SK-N-SH treated with all-trans-retinoic acid at 6 μM for 48 hours (cell line): Measurements from ENCODE around the gene FBXL17.

Experiments used
- ATAC-seq: fragments of 200-7000 bp; cut with Tn5 transposase; 3 replicates; pipeline ENCODE4 v1.9.1; 2020; ENCODE audit warnings: mild to moderate bottlenecking, moderate library complexity
- ARNTL ChIP-seq: fragments of 450-650 bp; formaldehyde crosslinking; IDR thresholded peaks from 2 replicates; pipeline ENCODE4 v1.5.0; 2020; ENCODE audit warnings: low read depth, mild to moderate bottlenecking, moderate library complexity, borderline replicate concordance
- CREB5 ChIP-seq: fragments of 250-450 bp; sonication (Bioruptor Pico); IDR thresholded peaks from 2 replicates; pipeline ENCODE4 v1.5.1; 2020; ENCODE audit warnings: low read depth, mild to moderate bottlenecking, moderate library complexity
- CSDC2 ChIP-seq: fragments of 250-450 bp; sonication (Bioruptor Pico); IDR thresholded peaks from 2 replicates; pipeline ENCODE4 v1.5.0; 2020; ENCODE audit warnings: mild to moderate bottlenecking, moderate library complexity
- CSRNP3 ChIP-seq: fragments of 250-450 bp; sonication (Bioruptor Pico); IDR thresholded peaks from 2 replicates; pipeline ENCODE4 v1.5.1; 2021; ENCODE audit warnings: mild to moderate bottlenecking, moderate library complexity
- ESRRG ChIP-seq: fragments of 250-450 bp; sonication (Bioruptor Pico); IDR thresholded peaks from 2 replicates; pipeline ENCODE4 v1.6.1; 2021; ENCODE audit warnings: mild to moderate bottlenecking
- GLIS3 ChIP-seq: fragments of 250-450 bp; sonication (Bioruptor Pico); IDR thresholded peaks from 2 replicates; pipeline ENCODE4 v1.5.0; 2020; ENCODE audit warnings: mild to moderate bottlenecking, moderate library complexity
- ISL1 ChIP-seq: fragments of 250-450 bp; sonication (Bioruptor Pico); IDR thresholded peaks from 2 replicates; pipeline ENCODE4 v2.1.2; 2022; ENCODE audit warnings: mild to moderate bottlenecking, moderate library complexity
- OSR1 ChIP-seq: fragments of 250-450 bp; sonication (Bioruptor Pico); IDR thresholded peaks from 2 replicates; pipeline ENCODE4 v1.8.0; 2022; ENCODE audit warnings: moderate library complexity, mild to moderate bottlenecking, inconsistent platforms
- POU6F1 ChIP-seq: fragments of 250-450 bp; sonication (Bioruptor Pico); IDR thresholded peaks from 2 replicates; pipeline ENCODE4 v1.8.0; 2021; ENCODE audit warnings: low read depth, mild to moderate bottlenecking, moderate library complexity, borderline replicate concordance
- PPARA ChIP-seq: fragments of 250-450 bp; sonication (Bioruptor Pico); IDR thresholded peaks from 2 replicates; pipeline ENCODE4 v1.5.0; 2020; ENCODE audit warnings: mild to moderate bottlenecking, borderline replicate concordance
- RARB ChIP-seq: fragments of 250-450 bp; sonication (Bioruptor Pico); IDR thresholded peaks from 2 replicates; pipeline ENCODE4 v1.8.0; 2021; ENCODE audit warnings: mild to moderate bottlenecking, moderate library complexity
- SNAI2 ChIP-seq: fragments of 250-450 bp; sonication (Bioruptor Pico); IDR thresholded peaks from 2 replicates; pipeline ENCODE4 v1.5.0; 2020; ENCODE audit warnings: mild to moderate bottlenecking, moderate library complexity
- TOX ChIP-seq: fragments of 250-450 bp; sonication (Bioruptor Pico); IDR thresholded peaks from 2 replicates; pipeline ENCODE4 v1.8.0; 2021; ENCODE audit warnings: mild to moderate bottlenecking, moderate library complexity, borderline replicate concordance
- ZC3H10 ChIP-seq: fragments of 250-450 bp; sonication (Bioruptor Pico); IDR thresholded peaks from 2 replicates; pipeline ENCODE4 v1.5.1; 2021; ENCODE audit warnings: mild to moderate bottlenecking, moderate library complexity
- ZFP3 ChIP-seq: fragments of 250-450 bp; sonication (Bioruptor Pico); IDR thresholded peaks from 2 replicates; pipeline ENCODE4 v1.5.0; 2020; ENCODE audit warnings: mild to moderate bottlenecking, moderate library complexity
- ZFP30 ChIP-seq: fragments of 450-650 bp; formaldehyde crosslinking; IDR thresholded peaks from 2 replicates; pipeline ENCODE4 v1.5.0; 2022; ENCODE audit warnings: mild to moderate bottlenecking, moderate library complexity
- ZNF565 ChIP-seq: fragments of 450-650 bp; formaldehyde crosslinking; conservative IDR thresholded peaks from 2 replicates; pipeline ENCODE4 v1.5.0; 2020; ENCODE audit warnings: low read depth, mild to moderate bottlenecking, moderate library complexity
- ZNF70 ChIP-seq: fragments of 450-650 bp; formaldehyde crosslinking; IDR thresholded peaks from 2 replicates; pipeline ENCODE4 v1.5.0; 2020; ENCODE audit warnings: mild to moderate bottlenecking, moderate library complexity
- ZNF8 ChIP-seq: fragments of 450-650 bp; formaldehyde crosslinking; IDR thresholded peaks from 2 replicates; pipeline ENCODE4 v1.5.0; 2020; ENCODE audit warnings: mild to moderate bottlenecking, moderate library complexity
- TF ChIP-seq, protein P1 (sequence below): fragments of 250-450 bp; sonication (Bioruptor Pico); IDR thresholded peaks from 2 replicates; pipeline ENCODE4 v1.8.0; 2020; ENCODE audit warnings: mild to moderate bottlenecking, moderate library complexity, borderline replicate concordance
- TF ChIP-seq, protein P2 (sequence below): fragments of 250-450 bp; sonication (Bioruptor Pico); IDR thresholded peaks from 2 replicates; pipeline ENCODE4 v1.5.0; 2020; ENCODE audit warnings: mild to moderate bottlenecking, moderate library complexity

Gene FBXL17

DNA sequence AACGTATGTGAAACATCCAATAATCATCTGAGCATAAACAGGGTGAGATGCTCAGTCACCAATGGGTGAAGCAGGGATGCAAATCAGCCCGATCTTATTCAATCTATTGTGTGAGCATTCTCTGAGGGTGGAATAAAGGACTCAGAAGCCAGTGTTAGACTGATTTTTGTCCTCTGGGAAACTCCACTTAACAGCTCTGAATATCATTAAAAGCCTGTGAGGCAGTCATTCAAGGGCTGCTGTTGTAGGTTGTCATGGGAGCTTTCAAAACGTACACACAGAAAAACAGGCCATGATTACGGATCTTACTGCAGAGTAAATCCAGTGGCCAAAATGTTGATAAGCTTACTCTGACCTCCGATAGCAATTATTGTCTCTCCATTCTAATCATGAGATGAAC is 444.7 kb downstream of the FBXL17 start:
- TF ChIP-seq ISL1 (no peak), ZNF70 (CRISPR knock-in tag) (no peak), ZNF565 (CRISPR knock-in tag) (no peak), ZFP30 (no peak), CSRNP3 (CRISPR knock-in tag) (no peak), RARB (CRISPR knock-in tag) (no peak), CSDC2 (CRISPR knock-in tag) (no peak), ZC3H10 (CRISPR knock-in tag) (no peak), OSR1 (no peak), PPARA (CRISPR knock-in tag) (no peak), ZFP3 (CRISPR knock-in tag) (no peak), ESRRG (CRISPR knock-in tag) (no peak), GLIS3 (CRISPR knock-in tag) (no peak), ARNTL (CRISPR knock-in tag) (no peak), TOX (no peak)
- TF ChIP-seq, protein P1, sequence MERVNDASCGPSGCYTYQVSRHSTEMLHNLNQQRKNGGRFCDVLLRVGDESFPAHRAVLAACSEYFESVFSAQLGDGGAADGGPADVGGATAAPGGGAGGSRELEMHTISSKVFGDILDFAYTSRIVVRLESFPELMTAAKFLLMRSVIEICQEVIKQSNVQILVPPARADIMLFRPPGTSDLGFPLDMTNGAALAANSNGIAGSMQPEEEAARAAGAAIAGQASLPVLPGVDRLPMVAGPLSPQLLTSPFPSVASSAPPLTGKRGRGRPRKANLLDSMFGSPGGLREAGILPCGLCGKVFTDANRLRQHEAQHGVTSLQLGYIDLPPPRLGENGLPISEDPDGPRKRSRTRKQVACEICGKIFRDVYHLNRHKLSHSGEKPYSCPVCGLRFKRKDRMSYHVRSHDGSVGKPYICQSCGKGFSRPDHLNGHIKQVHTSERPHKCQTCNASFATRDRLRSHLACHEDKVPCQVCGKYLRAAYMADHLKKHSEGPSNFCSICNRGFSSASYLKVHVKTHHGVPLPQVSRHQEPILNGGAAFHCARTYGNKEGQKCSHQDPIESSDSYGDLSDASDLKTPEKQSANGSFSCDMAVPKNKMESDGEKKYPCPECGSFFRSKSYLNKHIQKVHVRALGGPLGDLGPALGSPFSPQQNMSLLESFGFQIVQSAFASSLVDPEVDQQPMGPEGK (CRISPR knock-in tag) = no peak
- TF ChIP-seq, protein P2, sequence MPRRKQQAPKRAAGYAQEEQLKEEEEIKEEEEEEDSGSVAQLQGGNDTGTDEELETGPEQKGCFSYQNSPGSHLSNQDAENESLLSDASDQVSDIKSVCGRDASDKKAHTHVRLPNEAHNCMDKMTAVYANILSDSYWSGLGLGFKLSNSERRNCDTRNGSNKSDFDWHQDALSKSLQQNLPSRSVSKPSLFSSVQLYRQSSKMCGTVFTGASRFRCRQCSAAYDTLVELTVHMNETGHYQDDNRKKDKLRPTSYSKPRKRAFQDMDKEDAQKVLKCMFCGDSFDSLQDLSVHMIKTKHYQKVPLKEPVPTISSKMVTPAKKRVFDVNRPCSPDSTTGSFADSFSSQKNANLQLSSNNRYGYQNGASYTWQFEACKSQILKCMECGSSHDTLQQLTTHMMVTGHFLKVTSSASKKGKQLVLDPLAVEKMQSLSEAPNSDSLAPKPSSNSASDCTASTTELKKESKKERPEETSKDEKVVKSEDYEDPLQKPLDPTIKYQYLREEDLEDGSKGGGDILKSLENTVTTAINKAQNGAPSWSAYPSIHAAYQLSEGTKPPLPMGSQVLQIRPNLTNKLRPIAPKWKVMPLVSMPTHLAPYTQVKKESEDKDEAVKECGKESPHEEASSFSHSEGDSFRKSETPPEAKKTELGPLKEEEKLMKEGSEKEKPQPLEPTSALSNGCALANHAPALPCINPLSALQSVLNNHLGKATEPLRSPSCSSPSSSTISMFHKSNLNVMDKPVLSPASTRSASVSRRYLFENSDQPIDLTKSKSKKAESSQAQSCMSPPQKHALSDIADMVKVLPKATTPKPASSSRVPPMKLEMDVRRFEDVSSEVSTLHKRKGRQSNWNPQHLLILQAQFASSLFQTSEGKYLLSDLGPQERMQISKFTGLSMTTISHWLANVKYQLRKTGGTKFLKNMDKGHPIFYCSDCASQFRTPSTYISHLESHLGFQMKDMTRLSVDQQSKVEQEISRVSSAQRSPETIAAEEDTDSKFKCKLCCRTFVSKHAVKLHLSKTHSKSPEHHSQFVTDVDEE (CRISPR knock-in tag) = no peak
- no peak for ATAC-seq

GRCh38 chr5:107936515-107936914 is 445.4 kb downstream of the FBXL17 start:
- TF ChIP-seq ZNF565 (CRISPR knock-in tag) (no peak), CSRNP3 (CRISPR knock-in tag) (no peak), ZC3H10 (CRISPR knock-in tag) (no peak), ISL1 (no peak), ZFP3 (CRISPR knock-in tag) (no peak), POU6F1 (CRISPR knock-in tag) (no peak), SNAI2 (CRISPR knock-in tag) (no peak), OSR1 (no peak), RARB (CRISPR knock-in tag) (no peak), CREB5 (CRISPR knock-in tag) (no peak), CSDC2 (CRISPR knock-in tag) (no peak), ZNF8 (no peak)
- TF ChIP-seq, protein P1 (CRISPR knock-in tag) = no peak
- TF ChIP-seq, protein P2 (CRISPR knock-in tag) = no peak
- no peak for ATAC-seq
